ENCODE data around the gene PCBP3. TPM values are rescaled to one million over a fixed set of nuclear protein-coding genes. Genes with fewer than 3 reads are reported as not detected.

PCBP3 gene
- total RNA-seq, 2 donors from 2014 or later: 2.1 to 5.3 TPM

DNA sequence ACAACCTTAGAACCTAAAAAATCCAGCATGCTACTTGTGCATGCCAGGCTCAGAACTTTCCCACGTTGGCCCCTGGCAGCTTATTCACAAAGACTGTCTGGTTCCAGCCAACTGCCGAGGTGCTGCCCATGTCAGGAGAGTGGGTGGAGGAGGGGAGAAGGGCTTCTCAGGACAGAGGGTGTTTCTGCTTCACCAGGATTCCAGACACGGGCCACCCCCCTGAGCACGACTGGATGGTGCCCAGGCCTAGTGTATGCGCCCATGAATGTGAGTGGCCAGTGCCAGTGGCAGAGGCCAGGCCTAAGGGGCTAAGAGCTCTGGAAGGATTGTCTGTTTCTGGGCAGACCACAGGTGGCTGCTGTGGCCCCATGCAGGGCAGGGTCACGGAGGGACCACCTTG is 189.9 kb downstream of the PCBP3 start:
- Histone ChIP-seq H3K9ac (ENCODE audit: low read depth in 2 of 2, low read length in 2 of 2) (no peak overlapping the region), H3K36me3 (no peaks in the 10 kb centered on the region), H3K27me3 (no peaks in the 10 kb centered on the region), H3K4me1 (no peaks in the 10 kb centered on the region), H3K27ac (no peak overlapping the region), H3K4me3 (no peak overlapping the region), H3K9me3 (no peaks in the 10 kb centered on the region)
- TF ChIP-seq, protein P1, sequence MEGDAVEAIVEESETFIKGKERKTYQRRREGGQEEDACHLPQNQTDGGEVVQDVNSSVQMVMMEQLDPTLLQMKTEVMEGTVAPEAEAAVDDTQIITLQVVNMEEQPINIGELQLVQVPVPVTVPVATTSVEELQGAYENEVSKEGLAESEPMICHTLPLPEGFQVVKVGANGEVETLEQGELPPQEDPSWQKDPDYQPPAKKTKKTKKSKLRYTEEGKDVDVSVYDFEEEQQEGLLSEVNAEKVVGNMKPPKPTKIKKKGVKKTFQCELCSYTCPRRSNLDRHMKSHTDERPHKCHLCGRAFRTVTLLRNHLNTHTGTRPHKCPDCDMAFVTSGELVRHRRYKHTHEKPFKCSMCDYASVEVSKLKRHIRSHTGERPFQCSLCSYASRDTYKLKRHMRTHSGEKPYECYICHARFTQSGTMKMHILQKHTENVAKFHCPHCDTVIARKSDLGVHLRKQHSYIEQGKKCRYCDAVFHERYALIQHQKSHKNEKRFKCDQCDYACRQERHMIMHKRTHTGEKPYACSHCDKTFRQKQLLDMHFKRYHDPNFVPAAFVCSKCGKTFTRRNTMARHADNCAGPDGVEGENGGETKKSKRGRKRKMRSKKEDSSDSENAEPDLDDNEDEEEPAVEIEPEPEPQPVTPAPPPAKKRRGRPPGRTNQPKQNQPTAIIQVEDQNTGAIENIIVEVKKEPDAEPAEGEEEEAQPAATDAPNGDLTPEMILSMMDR (IDR thresholded peaks at IDR 0.05): no peak
- intact Hi-C loops (cut with DNase I): no loop called here
- DNase-seq: no peak

DNA sequence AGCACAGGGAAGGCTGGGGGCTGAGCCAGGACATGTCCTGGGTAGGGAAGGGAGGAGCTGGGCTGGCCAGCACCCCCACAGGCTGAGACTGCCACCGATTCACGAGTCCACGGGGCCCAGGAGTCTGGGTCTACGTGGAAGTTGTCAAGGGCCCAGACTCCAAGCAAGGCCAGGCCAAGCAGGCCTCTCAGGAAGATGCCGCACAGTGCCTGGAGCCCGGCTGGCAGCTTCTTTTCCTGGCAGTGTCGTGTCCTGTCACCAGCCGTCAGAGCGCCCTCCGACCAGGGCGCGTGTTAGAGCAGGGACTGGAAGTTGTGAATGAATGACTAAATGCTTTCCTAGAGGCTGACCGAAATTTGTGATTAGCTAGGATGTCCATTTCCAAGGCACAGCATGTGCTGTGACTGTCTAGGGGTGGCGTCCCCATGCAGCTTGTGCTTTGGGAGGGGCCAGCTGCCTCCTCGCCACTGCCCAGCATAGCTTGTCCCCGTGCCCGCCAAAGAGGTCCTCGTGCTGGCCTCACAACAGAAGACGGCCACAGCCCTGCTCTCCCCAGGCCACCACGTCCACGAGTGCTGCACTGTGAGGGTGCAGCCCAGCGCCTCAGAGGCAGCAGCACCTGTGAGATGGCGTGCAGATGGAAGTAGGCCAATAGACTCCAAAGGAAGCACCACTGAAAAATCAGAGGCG is 190.6 kb downstream of the PCBP3 start:
- Histone ChIP-seq H3K27ac (no peak overlapping the region), H3K4me1 (no peaks in the 10 kb centered on the region), H3K27me3 (no peaks in the 10 kb centered on the region), H3K4me3 (no peak overlapping the region), H3K9me3 (no peaks in the 10 kb centered on the region), H3K9ac (ENCODE audit: low read depth in 2 of 2, low read length in 2 of 2) (no peak overlapping the region), H3K36me3 (no peaks in the 10 kb centered on the region)
- intact Hi-C loops (cut with DNase I): no loop called here
- no peak for DNase-seq
- TF ChIP-seq, protein P1 (IDR thresholded peaks at IDR 0.05): no peak

DNA sequence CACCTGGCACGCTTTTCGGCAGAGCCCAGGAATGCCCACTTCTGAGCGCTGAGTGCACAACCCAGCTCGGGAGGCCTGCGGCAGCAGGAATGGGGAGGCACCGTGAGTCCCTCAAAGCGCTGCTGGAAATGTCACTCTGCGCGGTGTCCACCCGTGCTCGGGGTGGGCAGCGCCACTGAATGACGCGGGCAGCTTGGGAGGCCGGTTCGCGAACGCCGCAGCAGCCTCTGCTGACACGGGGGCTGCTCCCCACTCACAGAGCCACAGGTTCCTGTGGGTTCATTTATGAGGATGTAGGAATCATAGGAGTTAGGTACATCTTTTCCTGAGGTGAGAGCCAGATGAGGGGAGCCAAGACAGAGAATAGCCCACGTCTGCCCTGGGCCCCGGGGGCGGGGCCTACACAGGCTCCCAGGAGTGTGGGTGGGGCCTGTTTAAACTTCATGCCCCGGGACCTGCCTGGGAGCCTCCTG is 191.3 kb downstream of the PCBP3 start:
- H3K27ac ChIP-seq: no peak overlapping the region
- intact Hi-C loops (cut with DNase I): no loop called here
- TF ChIP-seq, protein P1 (IDR thresholded peaks at IDR 0.05): no peak
- H3K4me3 ChIP-seq: no peak overlapping the region
- no peaks in the 10 kb centered on the region for H3K27me3 ChIP-seq
- no peaks in the 10 kb centered on the region for H3K9me3 ChIP-seq
- no peak overlapping the region for H3K9ac ChIP-seq (ENCODE audit: low read depth in 2 of 2, low read length in 2 of 2)
- no peaks in the 10 kb centered on the region for H3K36me3 ChIP-seq
- no peaks in the 10 kb centered on the region for H3K4me1 ChIP-seq
- DNase-seq: no peak

DNA sequence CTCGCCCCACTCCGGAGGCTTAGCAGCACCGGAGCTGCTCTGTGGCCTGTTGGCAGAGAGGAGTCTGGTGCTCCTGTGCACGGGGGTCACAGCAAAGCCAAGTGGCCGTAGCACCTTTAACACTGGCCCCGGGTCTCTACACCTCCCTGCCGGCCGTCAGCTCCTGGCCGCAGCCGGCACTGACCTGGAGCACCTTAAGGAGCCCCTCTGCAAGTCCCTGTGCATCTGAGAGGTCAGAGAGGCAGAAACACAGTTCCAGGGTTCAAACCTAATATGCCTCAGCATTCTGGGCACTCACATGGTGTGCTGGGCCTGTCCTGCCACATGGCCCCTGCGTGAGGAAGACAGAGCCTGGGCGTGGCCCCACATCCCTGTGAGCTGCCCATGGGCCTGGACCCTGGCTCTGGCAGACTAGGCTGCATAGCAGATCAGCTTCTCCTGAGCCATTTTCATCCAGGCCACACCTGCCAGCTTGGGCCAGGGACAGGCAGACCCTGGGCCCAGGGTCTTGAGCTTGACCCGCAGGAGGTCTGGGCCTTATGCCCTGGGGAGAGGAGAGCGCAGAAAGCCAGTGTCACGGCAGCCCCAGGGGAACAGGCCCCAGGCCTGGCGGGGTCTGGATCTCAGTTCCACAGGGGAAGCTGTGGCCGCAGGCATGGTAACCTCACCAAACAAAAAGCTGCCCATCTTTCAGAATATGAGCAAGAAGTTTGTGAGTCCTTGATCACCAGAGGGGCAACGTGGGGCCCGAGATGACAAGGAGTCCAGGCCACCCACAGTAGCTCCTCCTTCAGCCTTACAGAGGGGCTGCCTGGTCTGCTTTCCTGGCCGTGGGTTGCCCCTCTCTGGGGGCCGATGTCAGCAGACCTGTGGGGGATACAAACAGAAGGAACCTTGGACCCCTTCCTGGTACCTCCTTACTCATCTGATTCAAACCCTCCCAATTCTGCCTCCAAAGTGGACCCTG is 192.1 kb downstream of the PCBP3 start:
- intact Hi-C loops (cut with DNase I): no loop called here
- Histone ChIP-seq H3K4me3 (no peak overlapping the region), H3K9me3 (no peaks in the 10 kb centered on the region), H3K9ac (ENCODE audit: low read depth in 2 of 2, low read length in 2 of 2) (no peak overlapping the region), H3K27ac (no peak overlapping the region), H3K36me3 (no peaks in the 10 kb centered on the region), H3K4me1 (no peaks in the 10 kb centered on the region), H3K27me3 (no peaks in the 10 kb centered on the region)
- TF ChIP-seq, protein P1 (IDR thresholded peaks at IDR 0.05): no peak
- DNase-seq: no peak

DNA sequence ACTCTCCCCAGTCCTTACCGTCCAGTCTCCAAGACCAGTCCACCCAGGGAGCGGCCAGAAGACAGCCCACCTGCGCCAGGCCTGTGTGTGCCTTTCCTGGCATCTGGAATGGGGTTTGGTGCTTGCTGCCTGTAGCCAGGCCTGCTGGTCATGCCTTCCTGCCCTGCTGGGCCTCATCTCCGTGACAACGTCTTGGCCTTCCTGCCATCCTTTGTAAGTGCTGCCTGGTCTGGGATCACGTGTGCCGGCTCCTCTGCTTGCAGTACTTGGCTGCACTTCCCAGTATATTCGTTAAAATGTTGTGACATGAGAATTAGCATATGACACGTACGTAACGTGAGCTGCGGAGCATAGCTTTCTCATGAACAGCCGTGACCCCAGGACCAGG is 192.7 kb downstream of the PCBP3 start:
- H3K4me3 ChIP-seq: no peak overlapping the region
- TF ChIP-seq, protein P1 (IDR thresholded peaks at IDR 0.05): no peak
- intact Hi-C loops (cut with DNase I): no loop called here
- no peaks in the 10 kb centered on the region for H3K9me3 ChIP-seq
- no peaks in the 10 kb centered on the region for H3K4me1 ChIP-seq
- H3K27ac ChIP-seq: no peak overlapping the region
- H3K9ac ChIP-seq (ENCODE audit: low read depth in 2 of 2, low read length in 2 of 2): no peak overlapping the region
- no peaks in the 10 kb centered on the region for H3K36me3 ChIP-seq
- DNase-seq: no peak
- no peaks in the 10 kb centered on the region for H3K27me3 ChIP-seq
